ENCODE results near the gene AGPAT2.

AGPAT2 gene

DNA sequence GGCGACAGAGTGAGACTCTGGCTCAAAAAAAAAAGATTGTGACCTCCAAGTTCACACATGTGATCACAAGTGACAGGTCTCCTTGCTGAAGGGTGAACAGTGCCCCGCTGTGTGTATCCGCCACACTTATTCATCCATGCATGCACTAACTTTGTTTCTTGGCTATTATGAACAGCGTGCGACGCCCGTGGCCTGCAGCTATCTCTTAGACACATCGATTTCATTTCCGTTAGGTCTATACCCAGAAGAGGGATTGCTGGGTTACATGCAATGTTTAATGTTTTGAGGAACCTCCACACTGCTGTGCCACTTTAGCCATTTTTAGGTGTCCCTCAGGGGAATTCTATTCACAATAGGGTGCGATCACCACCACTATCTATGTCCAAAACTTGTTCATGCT is 36.6 kb downstream of the AGPAT2 start:
- DNase-seq (ENCODE audit: insufficient read length, low spot score) (no peak), FAIRE-seq (peak; percentile 67)
- TF ChIP-seq SPI1 (IDR thresholded peaks at IDR 0.05; ENCODE audit: low read depth, low read length) (no peak), TAF1 (IDR thresholded peaks at IDR 0.05; ENCODE audit: low read depth, low read length) (no peak), PAX5 (IDR thresholded peaks at IDR 0.05; ENCODE audit: insufficient read depth, low read length, severe bottlenecking) (no peak)

DNA sequence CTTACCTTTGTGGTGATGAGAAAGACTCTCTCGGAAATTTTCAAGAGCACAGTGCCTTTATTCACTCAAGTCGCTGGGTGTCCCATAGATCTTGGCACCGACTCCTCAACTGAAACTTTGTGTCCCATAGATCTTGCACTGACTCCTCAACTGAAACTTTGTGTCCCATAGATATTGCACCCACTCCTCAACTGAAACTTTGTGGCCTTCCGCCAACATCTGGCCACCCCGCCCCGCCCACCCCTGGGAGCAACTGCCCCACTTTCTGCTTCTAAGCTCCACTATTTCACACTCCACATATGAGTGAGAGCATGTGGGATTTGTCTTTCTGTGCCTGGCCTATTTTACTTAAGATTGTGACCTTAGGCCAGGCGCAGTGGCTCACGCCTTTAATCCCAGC is 37.2 kb downstream of the AGPAT2 start:
- no peak for DNase-seq (ENCODE audit: insufficient read length, low spot score)
- TF ChIP-seq POU2F2 (IDR thresholded peaks at IDR 0.05; ENCODE audit: low read depth, low read length) (no peak), TAF1 (IDR thresholded peaks at IDR 0.05; ENCODE audit: low read depth, low read length) (no peak), PAX5 (IDR thresholded peaks at IDR 0.05; ENCODE audit: insufficient read depth, low read length, severe bottlenecking) (no peak), POLR2AphosphoS5 (IDR thresholded peaks at IDR 0.05; ENCODE audit: low read depth, low read length) (no peak), SPI1 (IDR thresholded peaks at IDR 0.05; ENCODE audit: low read depth, low read length) (no peak), POLR2A (IDR thresholded peaks at IDR 0.05; ENCODE audit: low read depth, low read length) (no peak)
- FAIRE-seq: no peak

- FAIRE-seq: no peak
- DNase-seq (ENCODE audit: insufficient read length, low spot score): no peak
- TF ChIP-seq POLR2A (IDR thresholded peaks at IDR 0.05; ENCODE audit: low read depth, low read length): no peak
Observed at GRCh38 chr9:136648751-136649150, 38.5 kb downstream of the AGPAT2 start.

DNA sequence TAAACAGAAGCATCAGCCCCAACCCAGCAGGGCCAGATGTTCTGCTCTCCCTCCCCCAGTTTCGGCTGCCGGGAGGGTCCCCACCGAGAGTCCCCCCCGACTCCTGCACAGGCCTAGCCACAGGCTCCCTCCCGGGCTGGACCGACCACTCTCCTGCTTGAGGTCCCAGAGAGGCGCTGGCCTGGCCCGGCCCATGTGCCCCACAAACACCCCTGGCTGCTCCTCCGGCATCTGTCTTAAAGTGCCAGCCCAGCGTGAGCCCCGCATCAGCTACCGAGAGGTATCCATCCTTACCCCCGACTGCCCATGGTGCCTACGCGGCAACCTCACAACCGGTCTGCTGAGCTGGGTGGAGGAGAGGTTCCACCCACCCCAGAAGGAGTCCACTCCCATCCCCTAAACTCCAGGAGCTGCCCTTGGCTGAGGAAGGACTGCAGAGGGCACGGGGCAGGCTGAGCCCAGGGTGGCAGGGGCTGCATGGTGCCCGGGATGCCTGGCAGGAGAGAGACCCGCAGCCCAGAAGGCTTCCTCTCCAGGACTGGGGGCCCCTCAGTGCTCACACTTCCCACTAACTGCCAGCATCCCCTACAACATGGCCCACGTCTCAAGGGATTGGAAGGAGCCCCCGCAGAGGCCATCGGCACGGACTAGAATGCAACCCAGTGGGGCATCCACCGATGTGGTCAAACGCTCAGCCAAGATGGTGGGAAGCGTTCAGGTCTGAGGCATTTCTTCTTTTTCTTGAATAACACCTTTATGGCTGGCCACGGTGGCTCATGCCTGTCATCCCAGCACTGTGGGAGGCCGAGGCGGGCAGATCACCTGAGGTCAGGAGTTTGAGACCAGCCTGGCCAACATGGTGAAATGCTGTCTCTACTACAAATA is 40.2 kb downstream of the AGPAT2 start:
- FAIRE-seq (no peak), DNase-seq (ENCODE audit: insufficient read length, low spot score) (no peak)
- no peak for TF ChIP-seq POLR2AphosphoS5 (IDR thresholded peaks at IDR 0.05; ENCODE audit: low read depth, low read length)
- TF ChIP-seq PAX5 (IDR thresholded peaks at IDR 0.05; ENCODE audit: insufficient read depth, low read length, severe bottlenecking): no peak
- TF ChIP-seq POLR2A (IDR thresholded peaks at IDR 0.05; ENCODE audit: low read depth, low read length): no peak
- no peak for TF ChIP-seq TAF1 (IDR thresholded peaks at IDR 0.05; ENCODE audit: low read depth, low read length)
- TF ChIP-seq SPI1 (IDR thresholded peaks at IDR 0.05; ENCODE audit: low read depth, low read length): no peak
- no peak for TF ChIP-seq POU2F2 (IDR thresholded peaks at IDR 0.05; ENCODE audit: low read depth, low read length)

- FAIRE-seq (peak; percentile 26), DNase-seq (ENCODE audit: insufficient read length, low spot score) (no peak)
- TF ChIP-seq TAF1 (IDR thresholded peaks at IDR 0.05; ENCODE audit: low read depth, low read length): no peak
- TF ChIP-seq PAX5 (IDR thresholded peaks at IDR 0.05; ENCODE audit: insufficient read depth, low read length, severe bottlenecking): no peak
- no peak for TF ChIP-seq SPI1 (IDR thresholded peaks at IDR 0.05; ENCODE audit: low read depth, low read length)
- no peak for TF ChIP-seq POLR2AphosphoS5 (IDR thresholded peaks at IDR 0.05; ENCODE audit: low read depth, low read length)
- TF ChIP-seq POU2F2 (IDR thresholded peaks at IDR 0.05; ENCODE audit: low read depth, low read length): no peak
Observed at GRCh38 chr9:136645903-136646754, 41.1 kb downstream of the AGPAT2 start.

- no peak for FAIRE-seq
- TF ChIP-seq POLR2AphosphoS5 (IDR thresholded peaks at IDR 0.05; ENCODE audit: low read depth, low read length) (no peak), SPI1 (IDR thresholded peaks at IDR 0.05; ENCODE audit: low read depth, low read length) (no peak), TAF1 (IDR thresholded peaks at IDR 0.05; ENCODE audit: low read depth, low read length) (no peak), POLR2A (IDR thresholded peaks at IDR 0.05; ENCODE audit: low read depth, low read length) (no peak), PAX5 (IDR thresholded peaks at IDR 0.05; ENCODE audit: insufficient read depth, low read length, severe bottlenecking) (no peak), POU2F2 (IDR thresholded peaks at IDR 0.05; ENCODE audit: low read depth, low read length) (no peak)
Observed at GRCh38 chr9:136645352-136645902, 41.8 kb downstream of the AGPAT2 start.

DNA sequence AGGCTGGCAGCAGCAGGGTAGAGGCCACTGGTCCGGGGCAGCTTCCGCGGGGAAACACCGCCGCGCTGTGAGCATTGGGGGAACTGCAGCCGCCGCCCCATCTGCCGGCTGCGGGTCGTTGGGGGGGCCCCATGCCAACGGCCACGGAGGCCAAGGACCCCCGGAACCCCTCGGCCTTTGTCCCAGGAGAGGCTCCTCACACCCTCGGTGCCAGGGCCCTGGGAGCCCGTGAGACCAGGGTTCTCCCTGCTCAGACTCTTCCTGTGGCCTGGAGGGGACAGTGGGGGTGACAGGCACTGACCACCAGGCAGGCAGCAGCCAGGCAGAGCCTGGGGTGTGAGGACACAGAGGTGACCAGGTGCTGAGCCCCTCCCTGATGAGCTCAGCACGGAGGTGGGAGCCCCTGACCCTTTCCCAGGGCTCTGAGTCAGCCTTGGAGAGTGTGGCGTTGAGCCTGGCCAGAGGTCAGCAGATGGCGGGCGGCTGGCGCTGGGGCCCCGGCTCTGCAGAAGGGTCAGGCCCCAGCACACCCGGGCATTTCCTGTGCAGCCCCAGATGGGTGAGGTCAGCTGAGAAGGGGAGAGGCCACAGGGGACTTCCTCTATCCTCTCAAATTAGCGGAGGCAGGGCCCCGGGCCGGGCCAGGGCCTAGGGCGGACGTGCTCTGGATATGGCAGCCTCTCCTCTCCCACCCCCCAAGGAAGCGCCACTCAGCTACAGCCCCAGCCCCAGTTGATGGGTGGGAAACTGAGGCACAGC is 42.5 kb downstream of the AGPAT2 start:
- no peak for FAIRE-seq
- peak; percentile 42 for TF ChIP-seq SPI1 (IDR thresholded peaks at IDR 0.05; ENCODE audit: low read depth, low read length)
- TF ChIP-seq POU2F2 (IDR thresholded peaks at IDR 0.05; ENCODE audit: low read depth, low read length): no peak
- peak; percentile 94 for DNase-seq (ENCODE audit: insufficient read length, low spot score)

More at GRCh38 chr9:136645352-136645902, 41.8 kb downstream of the AGPAT2 start:
- DNase-seq (ENCODE audit: insufficient read length, low spot score): no peak

GRCh38 chr9:136644343-136644592 is 43.0 kb downstream of the AGPAT2 start:
- DNase-seq (ENCODE audit: insufficient read length, low spot score) (no peak), FAIRE-seq (peak; percentile 82)
- TF ChIP-seq SPI1 (IDR thresholded peaks at IDR 0.05; ENCODE audit: low read depth, low read length) (no peak), POLR2A (IDR thresholded peaks at IDR 0.05; ENCODE audit: low read depth, low read length) (no peak), POU2F2 (IDR thresholded peaks at IDR 0.05; ENCODE audit: low read depth, low read length) (no peak)

GRCh38 chr9:136643596-136644342 is 43.5 kb downstream of the AGPAT2 start:
- FAIRE-seq: no peak
- no peak for DNase-seq (ENCODE audit: insufficient read length, low spot score)
- TF ChIP-seq SPI1 (IDR thresholded peaks at IDR 0.05; ENCODE audit: low read depth, low read length): no peak
- TF ChIP-seq TAF1 (IDR thresholded peaks at IDR 0.05; ENCODE audit: low read depth, low read length): no peak
- TF ChIP-seq POU2F2 (IDR thresholded peaks at IDR 0.05; ENCODE audit: low read depth, low read length): no peak
- TF ChIP-seq PAX5 (IDR thresholded peaks at IDR 0.05; ENCODE audit: insufficient read depth, low read length, severe bottlenecking): no peak
- TF ChIP-seq POLR2AphosphoS5 (IDR thresholded peaks at IDR 0.05; ENCODE audit: low read depth, low read length): no peak
- no peak for TF ChIP-seq POLR2A (IDR thresholded peaks at IDR 0.05; ENCODE audit: low read depth, low read length)
